Endothelial cell of umbilical vein (primary cell): Measurements from ENCODE around the gene ITGA11. TPM values are rescaled to one million over a fixed set of nuclear protein-coding genes. Genes with fewer than 3 reads are reported as not detected.

ENCODE experiments used
- BruUV-seq: library from RNA; stranded (reverse); fragments of 400-500 nt; replicated peaks from 2 replicates; lab custom pipeline; 2021; lab: Mats Ljungman, UMichigan
- CTCF ChIA-PET: fragments of 300-600, 350-600 bp; sonication (Branson Sonifier 250); formaldehyde crosslinking; loops from one replicate; lab custom pipeline; 2021; ENCODE audit warnings: antibody characterized with exemption, inconsistent platforms; lab: Charles Lee
- POLR2A ChIA-PET: fragments of 300-600, 350-600 bp; sonication (Branson Sonifier 250); formaldehyde crosslinking; loops from one replicate; lab custom pipeline; 2021; ENCODE audit warnings: antibody characterized with exemption, inconsistent platforms; lab: Charles Lee
- DNase-seq: peaks from one replicate; pipeline ENCODE4 v3.0.0-alpha.2; 2011; ENCODE audit warnings: low read depth, low spot score
- FAIRE-seq: peaks from 2 replicates; lab custom pipeline; 2011; peaks lifted over from hg19 to GRCh38; lab: Jason Lieb, UNC
- H2AFZ ChIP-seq: 2 replicates; pipeline ENCODE4 v1.6.0; 2012; ENCODE audit warnings: low read depth, low read length, control low read depth, inconsistent platforms
- H3K27ac ChIP-seq: 2 replicates; pipeline ENCODE4 v1.5.1; 2011; ENCODE audit warnings: low read depth, mild to moderate bottlenecking, control low read depth, low read length, moderate library complexity; ENCODE audit not compliant: insufficient read depth
- H3K27me3 ChIP-seq, 2 experiments: 2 replicates each; pipeline versions ENCODE4 v1.6.0 to v1.6.1; 2011; ENCODE audit warnings: low read length in 2 of 2, mixed read lengths in 1 of 2; ENCODE audit not compliant: control insufficient read depth in 2 of 2, insufficient read depth in 2 of 2
- H3K36me3 ChIP-seq, 2 experiments: 2 replicates in 1 of 2; 3 replicates in 1 of 2; pipeline ENCODE4 v1.5.1; 2011; ENCODE audit warnings: low read length in 2 of 2, mild to moderate bottlenecking in 1 of 2, moderate library complexity in 1 of 2; ENCODE audit not compliant: control insufficient read depth in 2 of 2, insufficient read depth in 2 of 2; ENCODE audit errors: extremely low read depth in 1 of 2
- H3K4me1 ChIP-seq: 3 replicates; pipeline ENCODE4 v1.5.1; 2011; ENCODE audit warnings: mild to moderate bottlenecking, low read length; ENCODE audit not compliant: control insufficient read depth, insufficient read depth; ENCODE audit errors: extremely low read depth
- H3K4me2 ChIP-seq: 2 replicates; pipeline ENCODE4 v1.6.1; 2011; ENCODE audit warnings: low read length, control low read depth, mixed read lengths; ENCODE audit not compliant: insufficient read depth
- H3K4me3 ChIP-seq, 3 experiments: fragments of 200-600 bp in 1 of 3; sonication (generic), shearing (Covaris generic) in 1 of 3; replicated peaks in 1 of 3; 2 replicates each; pipeline ENCODE4 v1.5.1; 2011 to 2016; ENCODE audit warnings: control low read depth in 3 of 3, low read length in 3 of 3, mild to moderate bottlenecking in 2 of 3, inconsistent platforms in 1 of 3, low read depth in 1 of 3, moderate library complexity in 1 of 3; ENCODE audit not compliant: insufficient read depth in 1 of 3
- H3K79me2 ChIP-seq: 2 replicates; pipeline ENCODE4 v1.6.0; 2012; ENCODE audit warnings: low read length, inconsistent platforms; ENCODE audit not compliant: control insufficient read depth, insufficient read depth
- H3K9ac ChIP-seq: replicated peaks from 2 replicates; pipeline ENCODE3; 2011; ENCODE audit warnings: low read length, control low read depth; ENCODE audit not compliant: insufficient read depth; ENCODE audit errors: extremely low read depth
- H3K9me1 ChIP-seq: replicated peaks from 3 replicates; pipeline ENCODE4 v1.6.0; 2011; ENCODE audit warnings: mild to moderate bottlenecking, low read length; ENCODE audit not compliant: control insufficient read depth, insufficient read depth; ENCODE audit errors: extremely low read depth
- H3K9me3 ChIP-seq: replicated peaks from 2 replicates; pipeline ENCODE4 v1.5.1; 2012; ENCODE audit warnings: low read length, inconsistent platforms; ENCODE audit not compliant: control insufficient read depth, insufficient read depth
- H4K20me1 ChIP-seq: replicated peaks from 2 replicates; pipeline ENCODE3; 2011; ENCODE audit warnings: mild to moderate bottlenecking, low read length; ENCODE audit not compliant: control insufficient read depth, insufficient read depth; ENCODE audit errors: extremely low read depth
- EZH2 ChIP-seq: IDR thresholded peaks from 2 replicates; pipeline ENCODE4 v1.6.1; 2012; ENCODE audit warnings: borderline replicate concordance, low read depth, mild to moderate bottlenecking, moderate library complexity, low read length, inconsistent platforms; ENCODE audit not compliant: severe bottlenecking
- FOS ChIP-seq: IDR thresholded peaks from 2 replicates; pipeline ENCODE4 v1.6.1; 2011; ENCODE audit warnings: mild to moderate bottlenecking, low read length, moderate library complexity, borderline replicate concordance; ENCODE audit not compliant: insufficient read depth
- GATA2 ChIP-seq: IDR thresholded peaks from 2 replicates; pipeline ENCODE4 v1.7.0; 2011; ENCODE audit warnings: low read depth, mild to moderate bottlenecking, moderate library complexity, mixed read lengths, low read length; ENCODE audit not compliant: insufficient read length, insufficient read depth
- JUN ChIP-seq: IDR thresholded peaks from 2 replicates; pipeline ENCODE4 v1.6.1; 2011; ENCODE audit warnings: borderline replicate concordance, low read depth; ENCODE audit not compliant: insufficient read length, insufficient read depth
- MYC ChIP-seq: IDR thresholded peaks from one replicate; pipeline ENCODE4 v1.6.1; 2011; ENCODE audit warnings: mild to moderate bottlenecking, low read depth, low read length
- POLR2A ChIP-seq: IDR thresholded peaks from 2 replicates; pipeline ENCODE4 v1.6.1; 2012; ENCODE audit warnings: low read depth, mild to moderate bottlenecking, control low read depth, low read length
- POLR2AphosphoS5 ChIP-seq: IDR thresholded peaks from 2 replicates; pipeline ENCODE4 v1.6.1; 2012; ENCODE audit warnings: low read depth, mild to moderate bottlenecking, control low read depth, low read length, moderate library complexity; ENCODE audit not compliant: insufficient read depth
- dilution Hi-C: fragments of 300-500 bp; cut with MboI; formaldehyde crosslinking; loops from one replicate; pipeline ENCODE4 v1.15.0; 2019; ENCODE audit warnings: low sequenced_read_pairs; ENCODE audit not compliant: extremely low pct_ligation_motif_present
- intact Hi-C: fragments of 100-400 bp; cut with micrococcal nuclease; formaldehyde crosslinking; loops from one replicate; pipeline ENCODE4 v1.10.0; 2022
- polyA plus RNA-seq, 4 experiments: library from polyadenylated mRNA; depleted of rRNA in 3 of 4; stranded (reverse) in 3 of 4; unstranded in 1 of 4; fragments of >200 nt; gene quantifications; 2 replicates each; pipeline versions ENCODE4 v1.2.1 to v1.2.3, GENCODE V29; 2011 to 2012; ENCODE audit warnings: missing spikeins in 1 of 4
- total RNA-seq: library from RNA; stranded (reverse); gene quantifications from 2 replicates; pipeline ENCODE4 v1.2.3, GENCODE V29; 2021
- TF ChIP-seq, protein P1 (sequence below), 2 donors: IDR thresholded peaks; 1 replicate in 1 of 2; 2 replicates in 1 of 2; pipeline ENCODE4 v1.5.1; 2011; ENCODE audit warnings: low read length in 2 of 2, mild to moderate bottlenecking in 2 of 2, moderate library complexity in 2 of 2, control low read depth in 1 of 2, inconsistent platforms in 1 of 2, low read depth in 1 of 2; ENCODE audit not compliant: insufficient read depth in 1 of 2; ENCODE audit errors: extremely low read depth in 1 of 2
- TF ChIP-seq, protein P2 (sequence below): IDR thresholded peaks from 2 replicates; pipeline ENCODE4 v1.6.1; 2011; ENCODE audit not compliant: insufficient read depth, insufficient read length

Gene ITGA11
- total and polyA plus RNA-seq, 2 donors (not counting 3 experiments of a cell fraction or from before 2014, with no cell fraction given) = 0.18 to 1.0 TPM

DNA sequence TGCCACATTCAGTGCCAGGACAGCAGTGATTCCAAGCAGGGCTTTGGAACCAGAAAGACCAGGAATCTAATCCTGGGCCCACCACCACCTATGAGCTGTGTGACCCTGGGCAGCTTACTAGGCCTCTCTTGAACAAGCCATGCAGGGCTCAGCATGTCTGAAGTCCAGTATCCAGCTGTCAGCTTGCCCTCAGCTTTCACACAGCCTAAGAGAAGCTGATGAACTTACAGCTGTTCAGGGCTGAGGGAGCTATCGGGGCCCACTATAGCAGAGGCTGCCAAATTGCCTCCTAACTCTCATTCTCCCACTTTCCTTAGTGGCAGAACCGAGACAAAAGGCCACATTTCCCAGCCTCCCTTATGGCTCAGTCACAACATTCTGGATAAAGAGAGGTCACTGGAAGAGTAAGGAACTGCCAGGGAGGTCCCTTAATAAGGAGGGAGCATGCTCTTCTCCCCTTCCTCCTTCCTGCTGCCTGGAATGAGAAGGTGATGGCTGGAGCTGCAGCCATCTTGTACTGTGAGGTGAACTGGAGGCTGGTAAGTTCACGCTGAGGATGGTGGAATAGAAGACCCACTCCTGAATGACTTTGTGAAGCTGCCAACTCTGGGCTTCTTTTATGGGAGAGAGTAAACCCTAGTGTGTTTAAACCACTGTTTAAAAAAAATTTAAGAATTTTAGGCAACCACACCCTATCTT is 120.0 kb downstream of the ITGA11 start:
- dilution Hi-C loops = no loop called here
- ChIA-PET CTCF (interaction anchor here (0.9 to 1.1 kb wide), 4 partner anchors 9 to 361 kb away, joined by 3 read pairs; no protein-coding TSS in a partner anchor), POLR2A (no interaction called here)
- Histone ChIP-seq H3K4me1 (peaks cover 6% of the 10 kb centered on the region), H3K4me2 (no peak overlapping the region), H3K9me1 (no peaks in the 10 kb centered on the region), H3K27me3 (no peaks in the 10 kb centered on the region), H3K9ac (no peak overlapping the region), H3K27ac (no peak overlapping the region), H3K4me3 (no peak overlapping the region), H3K79me2 (no peaks in the 10 kb centered on the region), H3K36me3 (no peaks in the 10 kb centered on the region), H4K20me1 (no peaks in the 10 kb centered on the region), H3K9me3 (no peaks in the 10 kb centered on the region), H2AFZ (no peak overlapping the region)
- no peak for TF ChIP-seq FOS
- no peak for TF ChIP-seq GATA2
- TF ChIP-seq POLR2AphosphoS5 = no peak
- no peak for TF ChIP-seq JUN
- TF ChIP-seq EZH2 = no peak
- no peak for TF ChIP-seq MYC
- TF ChIP-seq, protein P1, sequence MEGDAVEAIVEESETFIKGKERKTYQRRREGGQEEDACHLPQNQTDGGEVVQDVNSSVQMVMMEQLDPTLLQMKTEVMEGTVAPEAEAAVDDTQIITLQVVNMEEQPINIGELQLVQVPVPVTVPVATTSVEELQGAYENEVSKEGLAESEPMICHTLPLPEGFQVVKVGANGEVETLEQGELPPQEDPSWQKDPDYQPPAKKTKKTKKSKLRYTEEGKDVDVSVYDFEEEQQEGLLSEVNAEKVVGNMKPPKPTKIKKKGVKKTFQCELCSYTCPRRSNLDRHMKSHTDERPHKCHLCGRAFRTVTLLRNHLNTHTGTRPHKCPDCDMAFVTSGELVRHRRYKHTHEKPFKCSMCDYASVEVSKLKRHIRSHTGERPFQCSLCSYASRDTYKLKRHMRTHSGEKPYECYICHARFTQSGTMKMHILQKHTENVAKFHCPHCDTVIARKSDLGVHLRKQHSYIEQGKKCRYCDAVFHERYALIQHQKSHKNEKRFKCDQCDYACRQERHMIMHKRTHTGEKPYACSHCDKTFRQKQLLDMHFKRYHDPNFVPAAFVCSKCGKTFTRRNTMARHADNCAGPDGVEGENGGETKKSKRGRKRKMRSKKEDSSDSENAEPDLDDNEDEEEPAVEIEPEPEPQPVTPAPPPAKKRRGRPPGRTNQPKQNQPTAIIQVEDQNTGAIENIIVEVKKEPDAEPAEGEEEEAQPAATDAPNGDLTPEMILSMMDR (IDR thresholded peaks at IDR 0.05; ENCODE audit: extremely low read depth in 1 of 2, insufficient read depth in 1 of 2, low read depth in 1 of 2, low read length in 2 of 2) = no peak
- TF ChIP-seq POLR2A = no peak
- TF ChIP-seq, protein P2, sequence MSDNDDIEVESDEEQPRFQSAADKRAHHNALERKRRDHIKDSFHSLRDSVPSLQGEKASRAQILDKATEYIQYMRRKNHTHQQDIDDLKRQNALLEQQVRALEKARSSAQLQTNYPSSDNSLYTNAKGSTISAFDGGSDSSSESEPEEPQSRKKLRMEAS = no peak
- no peak for DNase-seq
- BruUV-seq = no TSS peak
- no peak for FAIRE-seq
- intact Hi-C loops = no loop called here
